OCI-LY3 (cell line): ENCODE data around the gene PGP.

Experiments
- H2AFZ ChIP-seq: fragments of 200-600, 300-600 bp; shearing (Covaris generic); 2 replicates; pipeline ENCODE4 v1.6.0; 2014; ENCODE audit warnings: antibody characterized with exemption, low read depth, low read length
- H3K27ac ChIP-seq: fragments of 200-600, 300-600 bp; sonication (generic); 2 replicates; pipeline ENCODE4 v1.5.1; 2014; ENCODE audit warnings: mild to moderate bottlenecking, low read length, moderate library complexity, mixed read lengths
- H3K27me3 ChIP-seq: fragments of 200-600, 300-600 bp; sonication (generic); 2 replicates; pipeline ENCODE4 v1.6.1; 2014; ENCODE audit warnings: low read depth, low read length, mixed read lengths
- H3K36me3 ChIP-seq: fragments of 200-600, 300-600 bp; sonication (generic); replicated peaks from 2 replicates; pipeline ENCODE3; 2014; ENCODE audit warnings: low read depth, low read length, mixed read lengths
- H3K4me1 ChIP-seq: fragments of 300-600, 200-600 bp; sonication (generic); 2 replicates; pipeline ENCODE4 v1.6.1; 2014; ENCODE audit warnings: low read length, mixed read lengths
- H3K4me2 ChIP-seq: fragments of 200-600, 300-600 bp; sonication (generic); 2 replicates; pipeline ENCODE4 v1.6.1; 2014; ENCODE audit warnings: low read length, mixed read lengths
- H3K4me3 ChIP-seq: fragments of 300-600, 200-600 bp; sonication (generic); 2 replicates; pipeline ENCODE4 v1.5.1; 2014; ENCODE audit warnings: antibody characterized with exemption, mild to moderate bottlenecking, low read length, moderate library complexity
- H3K79me2 ChIP-seq: fragments of 300-600, 200-600 bp; shearing (Covaris generic); 2 replicates; pipeline ENCODE4 v1.6.1; 2014; ENCODE audit warnings: mild to moderate bottlenecking, low read length, mixed read lengths
- H3K9ac ChIP-seq: fragments of 300-600, 200-600 bp; shearing (Covaris generic); 2 replicates; pipeline ENCODE4 v1.6.0; 2014; ENCODE audit warnings: mild to moderate bottlenecking, low read length, moderate library complexity
- H3K9me3 ChIP-seq: fragments of 200-600, 300-600 bp; shearing (Covaris generic); 2 replicates; pipeline ENCODE4 v1.6.1; 2014; ENCODE audit warnings: low read length, mixed read lengths; ENCODE audit not compliant: insufficient read depth
- H4K20me1 ChIP-seq: fragments of 200-600, 300-600 bp; sonication (generic); 2 replicates; pipeline ENCODE4 v1.6.1; 2016; ENCODE audit warnings: low read length, mixed read lengths; ENCODE audit not compliant: insufficient read depth
- CTCF ChIP-seq: fragments of 200-600, 300-600 bp; sonication (generic); IDR thresholded peaks from 2 replicates; pipeline ENCODE4 v1.5.1; 2014; ENCODE audit warnings: antibody characterized with exemption, low read length, low read depth
- EZH2phosphoT487 ChIP-seq: fragments of 200-600 bp; shearing (Covaris generic); IDR thresholded peaks from 2 replicates; pipeline ENCODE4 v1.6.1; 2018; ENCODE audit warnings: antibody characterized with exemption, mixed run types, low read depth

The PGP gene

GRCh38 chr16:2233872-2234812 is 19.5 kb upstream of the PGP start:
- no peak overlapping the region for H3K9ac ChIP-seq
- no peaks in the 10 kb centered on the region; the same call in 1 of the 2 replicates for H3K79me2 ChIP-seq
- no peak overlapping the region for H3K27ac ChIP-seq
- H3K9me3 ChIP-seq, result no peaks in the 10 kb centered on the region
- H3K4me3 ChIP-seq, result no peak overlapping the region
- H2AFZ ChIP-seq, result no peak overlapping the region
- H4K20me1 ChIP-seq, result no peaks in the 10 kb centered on the region
- H3K4me2 ChIP-seq, result no peak overlapping the region
- H3K27me3 ChIP-seq, result no peaks in the 10 kb centered on the region
- TF ChIP-seq EZH2phosphoT487, result no peak
- TF ChIP-seq CTCF, result no peak
- no peaks in the 10 kb centered on the region for H3K4me1 ChIP-seq
- peaks cover 20% of the 10 kb centered on the region for H3K36me3 ChIP-seq

- Histone ChIP-seq H2AFZ (no peak overlapping the region), H3K36me3 (peaks cover 20% of the 10 kb centered on the region), H3K9ac (no peak overlapping the region), H3K79me2 (peaks cover 6% of the 10 kb centered on the region), H3K27me3 (no peaks in the 10 kb centered on the region), H3K4me3 (no peak overlapping the region), H4K20me1 (no peaks in the 10 kb centered on the region), H3K4me1 (no peaks in the 10 kb centered on the region), H3K9me3 (no peaks in the 10 kb centered on the region), H3K27ac (no peak overlapping the region), H3K4me2 (no peak overlapping the region)
- no peak for TF ChIP-seq CTCF
- TF ChIP-seq EZH2phosphoT487, result no peak
These were observed 18.6 kb upstream of the PGP start for GRCh38 chr16:2233046-2233775.

GRCh38 chr16:2232094-2232990 is 17.7 kb upstream of the PGP start:
- H3K4me2 ChIP-seq, result no peak overlapping the region
- no peak overlapping the region for H2AFZ ChIP-seq
- H3K79me2 ChIP-seq, result peaks cover 12% of the 10 kb centered on the region
- H4K20me1 ChIP-seq, result peaks cover 4% of the 10 kb centered on the region
- no peaks in the 10 kb centered on the region for H3K9me3 ChIP-seq
- TF ChIP-seq CTCF, result no peak
- no peak for TF ChIP-seq EZH2phosphoT487
- H3K36me3 ChIP-seq, result peaks cover 22% of the 10 kb centered on the region
- no peak overlapping the region for H3K9ac ChIP-seq
- no peak overlapping the region for H3K27ac ChIP-seq
- no peaks in the 10 kb centered on the region for H3K4me1 ChIP-seq
- no peak overlapping the region for H3K4me3 ChIP-seq
- H3K27me3 ChIP-seq, result no peaks in the 10 kb centered on the region
